Parathyroid adenoma (tissue), 2 donors: Measurements from ENCODE around the gene FAM120B.

Experiments
- H2AFZ ChIP-seq: fragments of 300-600 bp; sonication (generic); one replicate; pipeline ENCODE4 v1.7.0; 2017; ENCODE audit warnings: antibody characterized with exemption, mild to moderate bottlenecking
- H3K27ac ChIP-seq: fragments of 300-600 bp; sonication (generic); one replicate; pipeline ENCODE4 v1.7.0; 2017
- H3K27me3 ChIP-seq: fragments of 300-600 bp; sonication (generic); one replicate; pipeline ENCODE4 v1.7.0; 2017; ENCODE audit warnings: low read length; ENCODE audit not compliant: control insufficient read depth, insufficient read depth
- H3K36me3 ChIP-seq: fragments of 300-600 bp; sonication (generic); one replicate; pipeline ENCODE4 v1.7.0; 2017; ENCODE audit warnings: low read length; ENCODE audit not compliant: control insufficient read depth, insufficient read depth
- H3K4me1 ChIP-seq: fragments of 300-600 bp; sonication (generic); one replicate; pipeline ENCODE4 v1.7.0; 2017; ENCODE audit warnings: control low read depth
- H3K4me2 ChIP-seq: fragments of 300-600 bp; sonication (generic); one replicate; pipeline ENCODE4 v1.7.0; 2017; ENCODE audit warnings: low read length
- H3K4me3 ChIP-seq: fragments of 300-600 bp; sonication (generic); one replicate; pipeline ENCODE4 v1.7.0; 2017; ENCODE audit warnings: low read depth, low read length
- H3K79me2 ChIP-seq: fragments of 300-600 bp; sonication (generic); one replicate; pipeline ENCODE4 v1.7.0; 2017; ENCODE audit warnings: control low read depth
- H3K9ac ChIP-seq: fragments of 300-600 bp; sonication (generic); one replicate; pipeline ENCODE4 v1.7.0; 2017; ENCODE audit warnings: mild to moderate bottlenecking
- H3K9me3 ChIP-seq: fragments of 300-600 bp; sonication (generic); one replicate; pipeline ENCODE4 v1.7.0; 2017; ENCODE audit warnings: low read length; ENCODE audit not compliant: control insufficient read depth
- CTCF ChIP-seq: fragments of 300-600 bp; sonication (generic); IDR thresholded peaks from one replicate; pipeline ENCODE4 v1.7.0; 2017; ENCODE audit warnings: antibody characterized with exemption, mild to moderate bottlenecking
- donor health status: primary hyperparathyroidism.

The FAM120B gene

GRCh38 chr6:170416959-170417606 lies 110.5 kb downstream of the FAM120B start:
- no peak for TF ChIP-seq CTCF
- H2AFZ ChIP-seq: no peak overlapping the region
- no peaks in the 10 kb centered on the region for H3K9me3 ChIP-seq
- H3K9ac ChIP-seq: no peak overlapping the region
- H3K27me3 ChIP-seq: no peaks in the 10 kb centered on the region
- no peak overlapping the region for H3K4me3 ChIP-seq
- H3K36me3 ChIP-seq: no peaks in the 10 kb centered on the region
- H3K4me2 ChIP-seq: no peak overlapping the region
- no peaks in the 10 kb centered on the region for H3K4me1 ChIP-seq
- no peak overlapping the region for H3K27ac ChIP-seq
- no peaks in the 10 kb centered on the region for H3K79me2 ChIP-seq

GRCh38 chr6:170417881-170418280 lies 111.3 kb downstream of the FAM120B start:
- Histone ChIP-seq H2AFZ (no peak overlapping the region), H3K4me1 (no peaks in the 10 kb centered on the region), H3K4me3 (no peak overlapping the region), H3K9ac (no peak overlapping the region), H3K79me2 (no peaks in the 10 kb centered on the region), H3K27ac (no peak overlapping the region), H3K36me3 (no peaks in the 10 kb centered on the region), H3K4me2 (no peak overlapping the region), H3K27me3 (no peaks in the 10 kb centered on the region), H3K9me3 (no peaks in the 10 kb centered on the region)
- TF ChIP-seq CTCF: no peak

GRCh38 chr6:170420283-170420682 lies 113.7 kb downstream of the FAM120B start:
- Histone ChIP-seq H3K4me2 (no peak overlapping the region), H3K4me1 (no peaks in the 10 kb centered on the region), H3K36me3 (no peaks in the 10 kb centered on the region), H3K4me3 (no peak overlapping the region), H3K27me3 (no peaks in the 10 kb centered on the region), H3K9ac (no peak overlapping the region), H3K9me3 (no peaks in the 10 kb centered on the region), H3K79me2 (no peaks in the 10 kb centered on the region), H2AFZ (no peak overlapping the region), H3K27ac (no peak overlapping the region)
- no peak for TF ChIP-seq CTCF

GRCh38 chr6:170420791-170421776 lies 114.5 kb downstream of the FAM120B start:
- Histone ChIP-seq H3K27me3 (no peaks in the 10 kb centered on the region), H3K4me1 (no peaks in the 10 kb centered on the region), H3K36me3 (no peaks in the 10 kb centered on the region), H3K9me3 (no peaks in the 10 kb centered on the region), H3K27ac (no peak overlapping the region), H2AFZ (no peak overlapping the region), H3K79me2 (no peaks in the 10 kb centered on the region), H3K4me2 (no peak overlapping the region), H3K4me3 (no peak overlapping the region), H3K9ac (no peak overlapping the region)
- TF ChIP-seq CTCF: no peak
